GM13976 (cell line): ENCODE data around the gene DRD2.

Source experiments
- DNase-seq: peaks from one replicate; pipeline ENCODE4 v3.0.0; 2012; ENCODE audit warnings: low spot score
- CTCF ChIP-seq: IDR thresholded peaks from 2 replicates; pipeline ENCODE4 v1.5.1; 2012; ENCODE audit warnings: borderline replicate concordance, mild to moderate bottlenecking; ENCODE audit not compliant: insufficient read depth; ENCODE audit errors: extremely low read depth, missing control alignments, control extremely low read depth
- in situ Hi-C: fragments of 300-500 bp; cut with MboI; formaldehyde crosslinking; loops from one replicate; pipeline ENCODE4 v1.12.0; 2022; ENCODE audit warnings: low sequenced_read_pairs, mixed read lengths, inconsistent platforms; ENCODE audit not compliant: unreplicated experiment

DRD2 gene

GRCh38 chr11:113504586-113504985, 29.4 kb upstream of the DRD2 start:
- in situ Hi-C loops, result no loop called here
- no peak for DNase-seq
- TF ChIP-seq CTCF, result no peak

DNA sequence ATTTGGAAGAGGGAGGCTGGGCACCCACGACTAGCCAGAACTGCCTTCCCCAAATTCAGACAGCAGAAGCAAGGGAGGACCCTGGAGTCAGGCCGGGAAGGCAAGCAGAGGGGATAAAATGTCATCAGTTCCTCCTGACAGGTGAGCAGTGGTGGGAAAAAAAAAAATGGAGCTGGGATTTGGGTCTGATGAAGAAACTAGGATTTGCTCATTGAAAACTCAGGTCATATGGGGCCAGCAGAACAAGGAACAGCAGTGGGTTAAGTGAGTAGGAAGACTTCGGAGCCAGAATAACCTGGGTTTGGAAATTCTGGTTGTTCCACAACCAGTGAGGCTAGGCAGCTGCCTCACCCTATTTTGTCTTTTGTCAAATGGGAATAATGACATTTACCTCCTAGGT, 28.9 kb upstream of the DRD2 start:
- in situ Hi-C loops, result no loop called here
- no peak for DNase-seq
- TF ChIP-seq CTCF, result no peak

DNA sequence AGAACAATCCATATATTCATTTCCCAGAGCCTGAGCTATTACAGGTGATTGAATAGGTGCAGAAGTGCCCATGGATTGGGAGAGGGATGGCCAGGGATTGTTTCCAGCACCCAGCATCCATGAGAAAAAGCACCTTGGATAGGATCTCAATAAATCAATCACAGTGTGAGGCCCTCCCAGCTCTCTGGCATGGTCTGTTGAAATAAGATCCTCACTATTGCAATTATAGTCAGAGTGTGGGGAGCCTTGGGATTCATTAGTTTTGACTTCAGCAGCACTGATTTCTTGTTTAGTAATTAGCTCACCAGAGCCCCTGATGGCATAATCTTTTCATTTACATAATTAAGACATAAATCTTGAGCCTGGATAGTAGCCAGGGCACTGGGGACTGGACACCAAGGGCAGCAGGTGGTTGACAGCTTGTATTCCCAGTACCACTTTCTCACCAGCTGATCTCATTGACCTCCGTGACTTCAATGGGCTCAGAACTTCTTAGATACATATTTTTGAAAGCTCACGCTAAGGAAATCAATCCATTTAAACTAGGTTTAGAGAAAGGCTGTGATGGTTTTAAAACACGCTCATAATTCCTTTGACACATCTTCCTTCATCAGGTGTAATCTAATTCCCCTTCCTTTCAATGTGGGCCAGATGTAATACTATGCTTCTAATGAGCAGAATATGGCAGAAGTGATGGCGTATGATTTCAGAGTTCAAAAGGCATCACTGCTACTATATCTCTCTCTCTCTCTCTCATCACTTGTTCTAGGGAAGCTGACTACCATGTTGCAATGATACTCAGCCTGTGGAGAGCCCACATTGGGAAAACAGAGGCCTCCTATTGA, 22.1 kb upstream of the DRD2 start:
- DNase-seq, result no peak
- in situ Hi-C loops, result no loop called here
- TF ChIP-seq CTCF, result no peak

GRCh38 chr11:113496026-113496651, 20.9 kb upstream of the DRD2 start:
- in situ Hi-C loops, result no loop called here
- DNase-seq, result no peak
- no peak for TF ChIP-seq CTCF

- no peak for TF ChIP-seq CTCF
- in situ Hi-C loops, result no loop called here
- no peak for DNase-seq
Measured at GRCh38 chr11:113494021-113494420, 18.8 kb upstream of the DRD2 start.

DNA sequence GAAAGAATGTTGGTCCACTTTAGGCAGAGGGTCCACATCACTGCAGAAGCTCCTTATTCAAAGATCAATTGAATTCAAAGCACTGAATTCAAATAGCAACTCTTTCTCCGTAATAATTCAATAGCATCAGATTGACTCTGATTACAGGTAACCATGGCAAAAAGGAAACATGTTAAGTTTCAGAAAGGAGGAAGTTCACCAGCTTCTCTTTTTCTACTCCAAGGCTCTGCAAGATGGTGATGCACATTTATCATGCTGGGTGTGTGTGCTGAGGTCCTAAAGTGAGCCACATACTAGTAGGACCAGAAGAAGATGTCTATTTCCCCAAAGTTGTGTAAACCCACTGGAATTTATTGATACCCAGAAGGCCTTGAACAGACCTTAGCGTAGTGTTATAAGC, 18.0 kb upstream of the DRD2 start:
- DNase-seq, result no peak
- in situ Hi-C loops, result no loop called here
- TF ChIP-seq CTCF, result no peak

GRCh38 chr11:113488931-113489351, 13.7 kb upstream of the DRD2 start:
- TF ChIP-seq CTCF, result no peak
- in situ Hi-C loops, result no loop called here
- DNase-seq, result no peak
